ENCODE measurements around the gene ZNF438. TPM values are rescaled to one million over a fixed set of nuclear protein-coding genes. Genes with fewer than 3 reads are reported as not detected.

Gene ZNF438
- total and polyA plus RNA-seq, 2 of the 8 experiments (the other 6 are each of a cell fraction or from before 2014, with no cell fraction given) = 0.95 to 1.7 TPM

- ChIA-PET CTCF (ENCODE audit: partially characterized antibody) (no interaction called here), POLR2A (ENCODE audit: partially characterized antibody) (no interaction called here)
- 100% methylated on average over 1 of the region's 1 CpG; no CpG with 5 or more reads in 1 of the 2 experiments for WGBS, 2 experiments (ENCODE audit: extremely low coverage in 1 of 2, insufficient coverage in 1 of 2, insufficient read length in 1 of 2, insufficient replicate concordance in 2 of 2, low coverage in 1 of 2, low lambda C conversion rate in 2 of 2, missing lambda C conversion rate in 1 of 2)
- H3K56ac ChIP-seq (replicated peaks; ENCODE audit: insufficient read length, low read depth, low read length) = no peak overlapping the region
- H2AK5ac ChIP-seq (ENCODE audit: low read depth, low read length) = no peak overlapping the region
- no peak overlapping the region for H3K23ac ChIP-seq (ENCODE audit: insufficient read length)
- H3K4me1 ChIP-seq (replicated peaks in 1 of 4; ENCODE audit: control insufficient read depth in 3 of 4, insufficient read depth in 4 of 4, low read length in 3 of 4) = no peaks in the 10 kb centered on the region
- no peak overlapping the region for H3K14ac ChIP-seq (ENCODE audit: insufficient read length)
- no peak overlapping the region for H2BK20ac ChIP-seq (ENCODE audit: low read length)
- no peaks in the 10 kb centered on the region for H3K79me1 ChIP-seq (ENCODE audit: low read depth, low read length)
- FAIRE-seq (no peak), DNase-seq (ENCODE audit: low read depth in 1 of 2, low spot score in 2 of 2) (no peak)
- H3K36me3 ChIP-seq (ENCODE audit: control insufficient read depth in 2 of 4, insufficient read depth in 4 of 4, low read length in 3 of 4) = no peaks in the 10 kb centered on the region
- no peak overlapping the region for H3K18ac ChIP-seq (ENCODE audit: extremely low read depth, low read length)
- TF ChIP-seq TAF1 (IDR thresholded peaks at IDR 0.05; ENCODE audit: low read depth, low read length) (no peak), SUZ12 (IDR thresholded peaks at IDR 0.05; ENCODE audit: low read length) (no peak), FOSL1 (IDR thresholded peaks at IDR 0.05; ENCODE audit: insufficient read depth, low read depth, low read length) (no peak), MAX (IDR thresholded peaks at IDR 0.05) (no peak), ZNF274 (IDR thresholded peaks at IDR 0.05; ENCODE audit: borderline replicate concordance, extremely low read depth, low read length) (no peak), NANOG (IDR thresholded peaks at IDR 0.05; ENCODE audit: insufficient read depth, low read depth, low read length, poor library complexity, severe bottlenecking) (no peak), JUN (IDR thresholded peaks at IDR 0.05; ENCODE audit: low read depth, low read length) (no peak), NRF1 (IDR thresholded peaks at IDR 0.05; ENCODE audit: low read depth, low read length) (no peak), MAFK (IDR thresholded peaks at IDR 0.05; ENCODE audit: low read depth, low read length) (no peak)
- H3K4ac ChIP-seq (replicated peaks; ENCODE audit: insufficient read length, low read depth, low read length) = no peak overlapping the region
- H2AFZ ChIP-seq (ENCODE audit: low read length) = no peak overlapping the region
- no peaks in the 10 kb centered on the region for H4K20me1 ChIP-seq (replicated peaks in 1 of 2; ENCODE audit: control insufficient read depth in 1 of 2, insufficient read depth in 2 of 2, low read length in 2 of 2)
- H2BK12ac ChIP-seq (ENCODE audit: low read depth, low read length) = no peak overlapping the region
- H4K91ac ChIP-seq (replicated peaks; ENCODE audit: insufficient read length, low read length) = no peak overlapping the region
- H3K4me3 ChIP-seq (ENCODE audit: extremely low read depth in 1 of 4, insufficient read depth in 2 of 4, low read depth in 3 of 4, low read length in 4 of 4) = no peak overlapping the region
- H3K79me2 ChIP-seq (ENCODE audit: control insufficient read depth in 1 of 2, insufficient read depth in 2 of 2, low read length in 2 of 2) = no peaks in the 10 kb centered on the region
- H3K4me2 ChIP-seq (ENCODE audit: insufficient read depth in 1 of 2, low read depth in 2 of 2, low read length in 2 of 2) = no peak overlapping the region
- H2BK15ac ChIP-seq (ENCODE audit: low read length) = no peak overlapping the region
- no peak overlapping the region for H4K5ac ChIP-seq (ENCODE audit: insufficient read length, low read depth, low read length)
- H3K27me3 ChIP-seq (replicated peaks in 1 of 4; ENCODE audit: control insufficient read depth in 3 of 4, extremely low read depth in 1 of 4, insufficient read depth in 3 of 4, low read length in 3 of 4) = no peaks in the 10 kb centered on the region
- H3K9me3 ChIP-seq (ENCODE audit: insufficient read depth in 2 of 2, low read depth in 1 of 2, low read length in 1 of 2) = peaks cover 6% of the 10 kb centered on the region in 2 experiments; a peak in 3 of 4 replicates
- H3K23me2 ChIP-seq (ENCODE audit: low read depth, low read length) = no peaks in the 10 kb centered on the region
- no peak overlapping the region for H3K9ac ChIP-seq (replicated peaks in 1 of 4; ENCODE audit: extremely low read depth in 1 of 4, low read depth in 3 of 4, low read length in 3 of 4)
- no peak overlapping the region for H3K27ac ChIP-seq (ENCODE audit: low read depth, low read length)
- H2BK120ac ChIP-seq (replicated peaks; ENCODE audit: low read depth, low read length) = no peak overlapping the region
- H2BK5ac ChIP-seq (ENCODE audit: low read depth, low read length) = no peak overlapping the region
- H4K8ac ChIP-seq (ENCODE audit: extremely low read depth, insufficient read depth, low read length) = no peak overlapping the region
These were observed 42.7 kb downstream of the ZNF438 start for GRCh38 chr10:30988831-30989435.
